Measurements from ENCODE around the gene KCNIP4. TPM values are rescaled to one million over a fixed set of nuclear protein-coding genes. Genes with fewer than 3 reads are reported as not detected.
"Not testable (repeated sequence)": the region's sequence is repeated elsewhere in the genome, so short reads cannot be mapped to it uniquely, and the experiment has no call there.

Gene KCNIP4
- total and polyA plus RNA-seq, 3 donors from 2014 or later: 0.68 TPM; not detected in 2

- Histone ChIP-seq H3K4me1 (no peaks in the 10 kb centered on the region), H3K36me3 (ENCODE audit: low read depth, missing control alignments) (no peaks in the 10 kb centered on the region), H3K4me3 (no peak overlapping the region), H3K27ac (no peak overlapping the region), H3K9me3 (no peaks in the 10 kb centered on the region), H3K27me3 (no peaks in the 10 kb centered on the region)
- WGBS, 2 donors: 93 to 95% methylated on average over 3 of the region's 3 CpGs
- no peak for TF ChIP-seq CTCF (IDR thresholded peaks at IDR 0.05)
- no peak for TF ChIP-seq POLR2A (IDR thresholded peaks at IDR 0.05)
- no peak for DNase-seq
- intact Hi-C loops (cut with DNase I; ENCODE audit: low total_unique reads): no loop called here
Observed at GRCh38 chr4:20752641-20753040, 1195.9 kb downstream of the KCNIP4 start.

GRCh38 chr4:20746000-20746399, 1202.6 kb downstream of the KCNIP4 start:
- DNase-seq; H3K36me3 ChIP-seq (ENCODE audit: low read depth, missing control alignments); H3K27me3 ChIP-seq; H3K27ac ChIP-seq; H3K9me3 ChIP-seq; intact Hi-C loops (cut with DNase I; ENCODE audit: low total_unique reads); H3K4me1 ChIP-seq; H3K4me3 ChIP-seq: not testable (repeated sequence)
- 94 to 95% methylated on average over 4 of the region's 4 CpGs for WGBS, 2 donors

- Histone ChIP-seq H3K27ac (no peak overlapping the region), H3K9me3 (no peaks in the 10 kb centered on the region), H3K27me3 (no peaks in the 10 kb centered on the region), H3K36me3 (ENCODE audit: low read depth, missing control alignments) (no peaks in the 10 kb centered on the region), H3K4me3 (no peak overlapping the region), H3K4me1 (no peaks in the 10 kb centered on the region)
- no peak for DNase-seq
- intact Hi-C loops (cut with DNase I; ENCODE audit: low total_unique reads): no loop called here
- 91 to 98% methylated on average over 1 of the region's 1 CpG for WGBS, 2 donors
- TF ChIP-seq CTCF (IDR thresholded peaks at IDR 0.05) (no peak), POLR2A (IDR thresholded peaks at IDR 0.05) (no peak)
Observed at GRCh38 chr4:20735931-20736330, 1212.6 kb downstream of the KCNIP4 start.

- Histone ChIP-seq H3K36me3 (ENCODE audit: low read depth, missing control alignments) (no peaks in the 10 kb centered on the region), H3K4me1 (no peaks in the 10 kb centered on the region), H3K4me3 (no peak overlapping the region), H3K27ac (no peak overlapping the region), H3K9me3 (no peaks in the 10 kb centered on the region), H3K27me3 (no peaks in the 10 kb centered on the region)
- 64 to 80% methylated on average over 6 of the region's 6 CpGs for WGBS, 2 donors
- intact Hi-C loops (cut with DNase I; ENCODE audit: low total_unique reads): no loop called here
- TF ChIP-seq CTCF (IDR thresholded peaks at IDR 0.05) (no peak), POLR2A (IDR thresholded peaks at IDR 0.05) (no peak)
- no peak for DNase-seq
Observed at GRCh38 chr4:20724915-20725314, 1223.7 kb downstream of the KCNIP4 start.

- DNase-seq: no peak
- Histone ChIP-seq H3K4me1 (no peaks in the 10 kb centered on the region), H3K4me3 (no peak overlapping the region), H3K27me3 (no peaks in the 10 kb centered on the region), H3K36me3 (ENCODE audit: low read depth, missing control alignments) (no peaks in the 10 kb centered on the region), H3K27ac (no peak overlapping the region), H3K9me3 (no peaks in the 10 kb centered on the region)
- no peak for TF ChIP-seq POLR2A (IDR thresholded peaks at IDR 0.05)
- intact Hi-C loops (cut with DNase I; ENCODE audit: low total_unique reads): no loop called here
- WGBS, 2 donors: 57 to 87% methylated on average over 3 of the region's 3 CpGs
Observed at GRCh38 chr4:20723463-20723862, 1225.1 kb downstream of the KCNIP4 start.

- no peak for TF ChIP-seq CTCF (IDR thresholded peaks at IDR 0.05)
- no peak for TF ChIP-seq POLR2A (IDR thresholded peaks at IDR 0.05)
- H3K27ac ChIP-seq: no peak overlapping the region
- no peak overlapping the region for H3K4me3 ChIP-seq
- no peak for DNase-seq
- H3K36me3 ChIP-seq (ENCODE audit: low read depth, missing control alignments): no peaks in the 10 kb centered on the region
- H3K9me3 ChIP-seq: no peaks in the 10 kb centered on the region
- H3K27me3 ChIP-seq: no peaks in the 10 kb centered on the region
- no peaks in the 10 kb centered on the region for H3K4me1 ChIP-seq
- WGBS, 2 donors: 49 to 68% methylated on average over 3 of the region's 3 CpGs
- intact Hi-C loops (cut with DNase I; ENCODE audit: low total_unique reads): no loop called here
Observed at GRCh38 chr4:20723019-20723418, 1225.6 kb downstream of the KCNIP4 start.
